HCT116 (cell line): ENCODE data around the gene GRAMD4. TPM values are rescaled to one million over a fixed set of nuclear protein-coding genes. Genes with fewer than 3 reads are reported as not detected.

Experiments
- ATAC-seq: fragments of 200-7000 bp; cut with Tn5 transposase; 2 replicates; pipeline ENCODE4 v1.9.1; 2020; ENCODE audit warnings: mild to moderate bottlenecking, moderate library complexity
- BruUV-seq: library from RNA; stranded (reverse); fragments of 400-500 nt; replicated peaks from 2 replicates; lab custom pipeline; 2021; lab: Mats Ljungman, UMichigan
- CTCF ChIA-PET: fragments of 300-600 bp; sonication (Branson Sonifier 250); formaldehyde crosslinking; loops from one replicate; lab custom pipeline; 2021; ENCODE audit warnings: antibody characterized with exemption; lab: Charles Lee
- POLR2A ChIA-PET: fragments of 300-600, 350-600 bp; sonication (Branson Sonifier 250); formaldehyde crosslinking; loops from one replicate; lab custom pipeline; 2021; ENCODE audit warnings: antibody characterized with exemption; lab: Charles Lee
- RAD21 ChIA-PET, 2 experiments: fragments of 300-600 bp; sonication (Branson Sonifier 250); formaldehyde crosslinking; loops; one replicate each; lab custom pipeline; 2023; ENCODE audit warnings: low total read pairs in 2 of 2; ENCODE audit not compliant: uncharacterized antibody in 2 of 2, unreplicated experiment in 2 of 2, low non-redundant PET in 1 of 2; lab: Charles Lee
- DNase-seq: peaks from one replicate; pipeline ENCODE4 v3.0.0-alpha.2; 2010; ENCODE audit warnings: low read depth, low spot score
- H2AFZ ChIP-seq: fragments of 200-600 bp; shearing (Covaris generic), sonication (generic); 2 replicates; pipeline ENCODE4 v1.6.1; 2017; ENCODE audit warnings: low read depth, mixed run types, mixed read lengths, antibody characterized with exemption, low read length; ENCODE audit not compliant: poor library complexity, severe bottlenecking
- H3K27ac ChIP-seq: 2 replicates; pipeline ENCODE4 v1.5.1; 2012; ENCODE audit warnings: low read depth, low read length
- H3K27me3 ChIP-seq: fragments of 200-600 bp; sonication (generic); 2 replicates; pipeline ENCODE4 v1.6.1; 2016; ENCODE audit warnings: mixed run types, low read length, mixed read lengths; ENCODE audit not compliant: insufficient read depth
- H3K36me3 ChIP-seq, 2 experiments: fragments of 200-500 bp in 1 of 2; fragments of 200-600 bp in 1 of 2; sonication (Bioruptor generic) in 1 of 2; sonication (generic) in 1 of 2; 2 replicates each; pipeline versions ENCODE4 v1.5.1 to v1.6.1; 2014 to 2016; ENCODE audit warnings: low read length in 2 of 2, inconsistent platforms in 1 of 2, mixed read lengths in 1 of 2, mixed run types in 1 of 2; ENCODE audit not compliant: insufficient read depth in 2 of 2, control insufficient read depth in 1 of 2
- H3K4me1 ChIP-seq, 2 experiments: fragments of 200-600 bp in 1 of 2; sonication (generic) in 1 of 2; 2 replicates each; pipeline versions ENCODE4 v1.5.1 to v1.6.1; 2012 to 2017; ENCODE audit warnings: low read length in 2 of 2, inconsistent platforms in 1 of 2, mild to moderate bottlenecking in 1 of 2, mixed read lengths in 1 of 2, mixed run types in 1 of 2, moderate library complexity in 1 of 2; ENCODE audit not compliant: insufficient read depth in 2 of 2, control insufficient read depth in 1 of 2
- H3K4me2 ChIP-seq: fragments of 200-600 bp; sonication (generic); 2 replicates; pipeline ENCODE4 v1.6.1; 2017; ENCODE audit warnings: mixed run types, low read length, mixed read lengths
- H3K4me3 ChIP-seq, 2 experiments: fragments of 200-600 bp in 1 of 2; sonication (generic) in 1 of 2; replicated peaks in 1 of 2; 2 replicates each; pipeline ENCODE4 v1.5.1; 2011 to 2016; ENCODE audit warnings: low read length in 2 of 2, control low read depth in 1 of 2, low read depth in 1 of 2, mild to moderate bottlenecking in 1 of 2, mixed read lengths in 1 of 2, mixed run types in 1 of 2
- H3K79me2 ChIP-seq: fragments of 200-600 bp; sonication (generic); 2 replicates; pipeline ENCODE4 v1.6.1; 2017; ENCODE audit warnings: mild to moderate bottlenecking, mixed run types, low read length, moderate library complexity, mixed read lengths; ENCODE audit not compliant: insufficient read depth
- H3K9ac ChIP-seq: fragments of 200-600 bp; sonication (generic); 2 replicates; pipeline ENCODE4 v1.6.1; 2016; ENCODE audit warnings: low read length, mixed read lengths
- H3K9me2 ChIP-seq: fragments of 200-600 bp; sonication (generic), shearing (Covaris generic); 2 replicates; pipeline ENCODE4 v1.6.1; 2017; ENCODE audit warnings: mixed run types, mild to moderate bottlenecking, moderate library complexity; ENCODE audit not compliant: insufficient read depth
- H3K9me3 ChIP-seq, 2 experiments: fragments of 200-500 bp in 1 of 2; fragments of 200-600 bp in 1 of 2; sonication (Bioruptor generic) in 1 of 2; sonication (generic) in 1 of 2; 2 replicates each; pipeline ENCODE4 v1.6.1; 2014 to 2017; ENCODE audit warnings: low read length in 2 of 2, mixed read lengths in 2 of 2, inconsistent platforms in 1 of 2, low read depth in 1 of 2, mild to moderate bottlenecking in 1 of 2, mixed run types in 1 of 2, moderate library complexity in 1 of 2; ENCODE audit not compliant: control insufficient read depth in 1 of 2, insufficient read depth in 1 of 2
- H4K20me1 ChIP-seq: fragments of 200-600 bp; sonication (generic), shearing (Covaris generic); 2 replicates; pipeline ENCODE4 v1.6.1; 2017; ENCODE audit warnings: mixed run types, mild to moderate bottlenecking, moderate library complexity; ENCODE audit not compliant: insufficient read depth
- ATF3 ChIP-seq: IDR thresholded peaks from 2 replicates; pipeline ENCODE4 v1.6.1; 2012
- CBX3 ChIP-seq: IDR thresholded peaks from 2 replicates; pipeline ENCODE4 v1.6.1; 2012; ENCODE audit warnings: low read depth
- CEBPB ChIP-seq: IDR thresholded peaks from 2 replicates; pipeline ENCODE4 v1.6.1; 2012; ENCODE audit warnings: low read depth
- CTCF ChIP-seq, 3 experiments: fragments of 200-600 bp in 1 of 3; sonication (generic) in 1 of 3; IDR thresholded peaks in 2 of 3; conservative IDR thresholded peaks in 1 of 3; 2 replicates each; pipeline ENCODE4 v1.5.1; 2012 to 2017; ENCODE audit warnings: low read depth in 2 of 3, low read length in 2 of 3, antibody characterized with exemption in 1 of 3, borderline replicate concordance in 1 of 3, control low read depth in 1 of 3, mild to moderate bottlenecking in 1 of 3, mixed read lengths in 1 of 3, mixed run types in 1 of 3, moderate library complexity in 1 of 3; ENCODE audit not compliant: insufficient read depth in 1 of 3
- EGR1 ChIP-seq: IDR thresholded peaks from 2 replicates; pipeline ENCODE4 v1.6.1; 2012; ENCODE audit warnings: low read depth
- ELF1 ChIP-seq: IDR thresholded peaks from 2 replicates; pipeline ENCODE4 v1.6.1; 2012; ENCODE audit warnings: low read depth, borderline replicate concordance
- FOSL1 ChIP-seq: IDR thresholded peaks from 2 replicates; pipeline ENCODE4 v1.6.1; 2012; ENCODE audit warnings: low read depth
- MAX ChIP-seq: IDR thresholded peaks from 2 replicates; pipeline ENCODE4 v1.6.1; 2012
- POLR2A ChIP-seq: IDR thresholded peaks from 2 replicates; pipeline ENCODE4 v1.7.0; 2011; ENCODE audit warnings: borderline replicate concordance; ENCODE audit not compliant: insufficient read depth, insufficient read length; ENCODE audit errors: extremely low read depth
- POLR2AphosphoS5 ChIP-seq: IDR thresholded peaks from 2 replicates; pipeline ENCODE4 v1.6.1; 2011; ENCODE audit warnings: mild to moderate bottlenecking, low read depth, low read length, moderate library complexity
- REST ChIP-seq: IDR thresholded peaks from 2 replicates; pipeline ENCODE4 v1.6.1; 2012; ENCODE audit warnings: low read depth
- SP1 ChIP-seq: IDR thresholded peaks from 2 replicates; pipeline ENCODE4 v1.6.1; 2012; ENCODE audit warnings: low read depth
- TCF7L2 ChIP-seq: IDR thresholded peaks from 2 replicates; pipeline ENCODE4 v1.7.0; 2011; ENCODE audit warnings: borderline replicate concordance, inconsistent platforms; ENCODE audit not compliant: insufficient read depth, insufficient read length; ENCODE audit errors: extremely low read depth
- YY1 ChIP-seq: IDR thresholded peaks from 2 replicates; pipeline ENCODE4 v1.6.1; 2011; ENCODE audit warnings: low read length, low read depth, moderate library complexity, mild to moderate bottlenecking; ENCODE audit not compliant: insufficient replicate concordance; ENCODE audit errors: extremely low read depth
- ZBTB33 ChIP-seq: IDR thresholded peaks from 2 replicates; pipeline ENCODE4 v1.6.1; 2011; ENCODE audit warnings: mild to moderate bottlenecking, low read length, moderate library complexity; ENCODE audit not compliant: insufficient replicate concordance; ENCODE audit errors: extremely low read depth
- ZFX ChIP-seq: fragments of 450-650 bp; IDR thresholded peaks from 2 replicates; pipeline ENCODE4 v1.6.1; 2017
- ZNF274 ChIP-seq: fragments of 200-500 bp; sonication (Bioruptor generic); IDR thresholded peaks from 2 replicates; pipeline ENCODE4 v1.6.1; 2014; ENCODE audit warnings: mild to moderate bottlenecking, low read depth, low read length, inconsistent platforms
- intact Hi-C: fragments of 100-400 bp; cut with micrococcal nuclease; formaldehyde crosslinking; loops from 2 replicates; pipeline ENCODE4 v1.10.0; 2022
- total RNA-seq: library from RNA; stranded (reverse); gene quantifications from one replicate; pipeline ENCODE4 v1.2.1, GENCODE V29; 2021; ENCODE audit not compliant: unreplicated experiment

Gene GRAMD4
- total RNA-seq, 1 experiment from 2014 or later, result 25.8 TPM

GRCh38 chr22:46598224-46598623, 22.0 kb upstream of the GRAMD4 start:
- POLR2A ChIA-PET, result no interaction called here
- BruUV-seq, result no TSS peak

More at GRCh38 chr22:46598224-46598623, 22.0 kb upstream of the GRAMD4 start:
- no peak overlapping the region for H3K27ac ChIP-seq
- no peak overlapping the region for H3K4me2 ChIP-seq
- H3K9me2 ChIP-seq, result no peaks in the 10 kb centered on the region
- H3K27me3 ChIP-seq, result no peaks in the 10 kb centered on the region
- H3K9ac ChIP-seq, result no peak overlapping the region
- H3K4me3 ChIP-seq, result no peak overlapping the region
- DNase-seq (no peak), ATAC-seq (no peak)
- H3K79me2 ChIP-seq, result no peaks in the 10 kb centered on the region
- ChIA-PET CTCF (interaction anchor here (2.6 kb wide), 1 partner anchor 35 kb away, joined by 6 read pairs; no protein-coding TSS in a partner anchor), RAD21 (no interaction called here)
- H2AFZ ChIP-seq, result no peak overlapping the region
- no peaks in the 10 kb centered on the region for H4K20me1 ChIP-seq
- no peaks in the 10 kb centered on the region for H3K36me3 ChIP-seq
- H3K9me3 ChIP-seq, result no peaks in the 10 kb centered on the region
- intact Hi-C loops, result no loop called here
- H3K4me1 ChIP-seq, result peaks cover 16 to 20% of the 10 kb centered on the region in 2 experiments
- TF ChIP-seq POLR2AphosphoS5 (no peak), ZBTB33 (no peak), TCF7L2 (no peak), ZFX (no peak), EGR1 (no peak), YY1 (no peak), FOSL1 (no peak), POLR2A (no peak), CEBPB (no peak), ATF3 (no peak), REST (no peak), CBX3 (no peak), CTCF (IDR thresholded peaks at IDR 0.05 in 2 of 3, conservative IDR thresholded peaks at IDR 0.05 in 1 of 3; ENCODE audit: borderline replicate concordance in 1 of 3, insufficient read depth in 1 of 3, low read depth in 2 of 3, low read length in 2 of 3) (no peak), MAX (no peak), ZNF274 (no peak), SP1 (no peak), ELF1 (no peak)
